Hematopoietic multipotent progenitor cell treated with erythropoietin and hydrocortisone succinate and interleukin-3 and kit ligand, for 15 days (in vitro differentiated cells): ENCODE data around the gene HELLS.
"Not testable (repeated sequence)": the region's sequence is repeated elsewhere in the genome, so short reads cannot be mapped to it uniquely, and the experiment has no call there.

Experiments
- DNase-seq: peaks from one replicate; pipeline ENCODE4 v3.0.0-alpha.2; 2015; ENCODE audit warnings: low spot score

Gene HELLS

DNA sequence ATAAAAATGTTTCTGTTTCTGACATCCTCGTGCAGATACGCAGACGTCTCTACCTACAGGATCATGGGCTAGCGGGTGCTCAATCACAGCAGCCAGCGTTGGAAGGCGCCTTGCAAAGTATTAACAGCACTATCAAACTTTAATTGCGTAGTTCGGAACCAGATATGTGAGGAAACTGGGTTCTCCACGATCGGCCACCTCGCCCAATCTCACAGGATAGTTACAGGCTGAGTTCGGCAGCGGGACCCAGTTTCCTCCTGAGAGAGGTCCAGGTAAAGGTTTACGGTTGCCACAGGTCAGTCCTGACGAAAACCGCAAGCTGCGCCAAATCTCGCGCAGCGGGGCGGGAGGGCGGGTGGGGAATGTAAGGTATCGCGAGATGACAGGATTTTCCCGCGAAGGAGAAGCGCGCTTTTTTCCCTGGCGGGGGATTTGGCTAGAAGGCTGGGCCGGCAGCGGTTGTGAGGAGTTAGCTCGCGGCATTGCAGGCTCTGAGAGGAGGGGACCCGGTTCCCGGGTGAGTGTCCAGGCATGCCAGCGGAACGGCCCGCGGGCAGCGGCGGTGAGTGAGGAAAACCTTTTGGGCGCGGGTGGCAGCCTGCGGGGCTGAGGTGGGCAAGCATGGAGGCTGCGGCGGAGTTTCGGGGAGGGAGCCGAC is at the start of gene HELLS:
Gene HELLS, plus strand, starts transcription at position 398 of the 658 bp plus-strand sequence. Its CDS starts 134 bp downstream, at position 532.
- DNase-seq, result peak; percentile 77

DNA sequence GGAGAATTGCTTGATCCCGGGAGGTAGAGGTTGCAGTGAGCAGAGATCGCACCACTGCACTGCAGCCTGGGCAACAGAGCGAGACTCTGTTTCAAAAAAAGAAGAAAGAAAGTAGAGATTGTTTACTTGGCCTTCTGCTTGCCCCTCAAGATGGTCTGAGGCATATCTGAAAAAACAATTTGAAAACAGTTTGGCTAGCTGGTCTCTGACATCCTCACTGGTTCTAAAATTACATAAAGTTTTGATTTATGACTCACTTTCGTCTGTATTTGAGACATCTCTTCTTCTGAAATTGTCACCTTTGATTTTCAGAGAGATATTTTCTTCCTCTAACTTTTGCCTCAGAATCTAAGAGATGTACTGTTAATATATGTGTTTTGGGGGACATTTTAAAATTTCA is 49.6 kb upstream of the HELLS start:
- DNase-seq, result no peak

DNA sequence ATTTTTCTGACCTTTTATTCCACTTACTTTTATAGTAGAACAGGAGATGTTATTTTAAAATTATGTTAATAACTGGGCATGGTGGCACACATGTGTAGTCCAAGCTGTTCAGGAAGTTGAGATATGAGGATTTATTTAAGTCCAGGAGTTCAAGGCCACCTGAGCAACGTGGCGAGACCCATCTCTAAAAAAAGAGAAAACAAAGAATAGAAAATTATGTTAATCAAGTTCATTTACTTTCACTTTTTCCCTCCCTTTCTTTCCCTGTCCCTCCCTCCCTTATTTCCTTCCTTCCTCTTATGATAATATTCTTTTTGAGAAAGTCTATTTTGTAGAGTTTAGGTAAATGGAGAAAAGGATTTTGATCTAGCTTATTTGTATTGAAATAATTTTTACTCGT is 48.9 kb upstream of the HELLS start:
- DNase-seq, result no peak

DNA sequence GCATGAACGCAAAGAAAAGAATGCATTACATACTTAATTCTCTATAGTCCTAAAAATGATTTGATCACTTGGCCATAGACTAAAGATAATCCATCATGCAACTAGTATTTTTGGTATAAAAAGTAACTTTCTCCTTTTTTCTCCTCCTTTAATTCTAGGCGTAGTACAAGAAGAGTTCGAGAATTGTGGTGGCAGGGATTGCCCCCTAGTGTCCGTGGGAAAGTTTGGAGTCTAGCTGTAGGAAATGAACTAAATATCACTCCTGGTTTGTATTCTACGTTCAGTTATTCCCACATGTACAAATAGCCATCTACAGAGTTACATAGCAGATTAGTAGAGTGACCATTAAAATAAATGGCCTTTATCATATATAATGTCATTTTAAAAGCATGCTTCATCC is 45.5 kb upstream of the HELLS start:
- no peak for DNase-seq

DNA sequence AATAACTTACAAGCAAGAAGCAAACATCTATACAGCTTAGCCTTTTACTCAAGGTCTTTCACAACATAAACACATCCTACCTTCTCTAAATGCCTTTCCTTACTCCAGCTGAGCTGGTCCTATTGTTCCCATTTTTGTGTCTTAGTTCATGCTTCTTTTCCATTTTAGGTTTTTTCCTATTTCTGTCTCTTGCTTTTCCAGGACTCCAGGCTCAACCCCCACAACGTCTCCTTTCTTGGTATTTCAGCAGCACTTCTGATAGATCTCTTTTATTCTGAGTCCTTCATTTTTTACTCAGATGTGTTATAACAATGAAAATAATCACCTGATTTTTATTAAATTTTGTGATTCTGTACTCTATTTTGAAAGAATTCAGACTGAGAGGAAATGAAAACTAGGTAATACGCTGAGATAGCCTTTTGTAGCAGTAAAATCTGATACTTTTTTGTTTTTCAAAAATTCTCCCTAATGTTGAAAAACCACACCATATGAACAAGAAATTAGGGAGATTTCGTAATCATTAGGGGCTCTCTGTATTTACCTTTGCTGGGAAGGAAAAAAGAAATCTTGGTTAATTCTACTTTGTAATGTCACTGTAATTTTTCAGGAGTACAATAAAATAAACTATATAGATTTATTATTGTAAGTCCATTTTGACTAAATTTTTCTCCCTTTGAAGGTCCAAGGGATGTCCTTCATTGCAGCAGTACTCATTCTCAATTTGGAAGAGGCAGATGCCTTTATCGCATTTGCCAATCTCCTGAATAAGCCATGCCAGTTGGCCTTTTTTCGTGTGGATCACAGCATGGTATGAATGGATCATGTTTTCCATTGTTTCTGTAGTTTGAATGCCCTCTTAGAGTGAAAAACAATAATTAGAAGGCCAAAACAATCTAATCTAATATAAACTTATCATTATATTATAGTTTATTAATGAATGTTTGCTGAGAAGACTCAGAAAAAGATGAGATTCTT is 24.0 kb upstream of the HELLS start:
- no peak for DNase-seq

DNA sequence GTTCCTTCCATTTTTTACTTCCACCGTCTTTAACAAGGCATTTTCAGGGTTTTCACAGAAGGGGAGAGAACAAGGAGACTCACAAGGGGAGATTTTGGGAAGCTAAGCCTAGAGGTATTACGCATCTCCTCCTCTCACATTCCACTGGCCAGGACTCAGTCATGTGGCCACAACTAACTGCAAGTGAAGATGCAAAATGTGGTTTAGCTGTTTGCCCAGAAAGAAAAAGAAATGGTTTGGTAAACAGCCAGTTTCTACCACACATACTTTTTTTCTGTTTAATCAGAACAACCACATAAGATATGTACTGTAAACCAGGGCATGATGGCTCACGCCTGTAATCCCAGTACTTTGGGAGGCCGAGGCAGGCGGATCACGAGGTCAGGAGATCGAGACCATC is 21.4 kb upstream of the HELLS start:
- DNase-seq, result no peak

DNA sequence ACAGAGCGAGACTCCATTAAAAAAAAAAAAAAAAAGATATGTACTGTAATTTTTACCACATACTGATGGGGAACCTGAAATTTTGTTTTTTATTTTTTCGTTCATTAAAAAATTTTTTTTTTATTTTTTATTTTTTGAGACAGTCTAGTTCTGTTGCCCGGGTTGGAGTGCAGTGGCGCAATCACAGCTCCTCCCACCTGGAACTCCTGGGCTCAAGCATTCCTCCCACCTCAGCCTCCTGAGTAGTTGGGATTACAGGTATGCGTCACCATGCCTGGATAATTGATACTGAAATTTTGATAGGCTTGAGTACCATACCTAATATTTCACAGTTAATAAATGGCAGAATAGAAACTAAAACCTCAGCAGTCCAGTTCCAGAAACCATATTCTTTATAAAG is 20.9 kb upstream of the HELLS start:
- DNase-seq, result no peak

DNA sequence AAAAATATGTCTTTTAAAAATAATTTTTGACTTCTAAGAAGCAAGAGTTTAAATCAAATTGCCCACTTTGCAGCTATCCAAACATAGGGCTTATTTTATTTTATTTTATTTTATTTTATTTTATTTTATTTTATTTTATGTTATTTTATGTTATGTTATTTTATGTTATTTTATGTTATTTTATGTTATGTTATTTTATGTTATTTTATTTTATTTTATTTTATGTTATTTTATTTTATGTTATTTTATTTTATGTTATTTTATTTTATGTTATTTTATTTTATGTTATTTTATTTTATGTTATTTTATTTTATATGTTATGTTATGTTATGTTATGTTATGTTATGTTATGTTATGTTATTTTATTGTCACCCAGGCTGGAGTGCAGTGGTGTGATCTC is 14.0 kb upstream of the HELLS start:
- DNase-seq, result not testable (repeated sequence)

DNA sequence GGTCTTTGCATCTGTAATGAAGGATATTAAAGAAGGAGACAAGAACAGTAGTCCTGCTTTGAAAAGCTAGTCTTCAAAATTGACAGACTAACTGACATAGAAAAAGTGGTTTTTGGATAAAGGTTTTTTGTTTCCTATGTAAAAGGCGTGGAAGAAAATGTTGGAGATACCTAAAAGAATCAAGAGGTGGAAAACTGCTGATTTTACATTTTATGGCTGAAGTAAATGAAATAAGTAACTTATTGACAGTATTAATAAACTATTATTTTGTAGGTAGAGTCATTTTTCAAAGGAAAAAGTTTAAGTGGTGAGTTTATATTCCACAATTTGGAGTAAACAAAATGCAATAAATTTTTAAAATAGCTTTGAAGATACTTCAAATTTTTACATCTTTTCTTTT is 12.6 kb upstream of the HELLS start:
- no peak for DNase-seq

DNA sequence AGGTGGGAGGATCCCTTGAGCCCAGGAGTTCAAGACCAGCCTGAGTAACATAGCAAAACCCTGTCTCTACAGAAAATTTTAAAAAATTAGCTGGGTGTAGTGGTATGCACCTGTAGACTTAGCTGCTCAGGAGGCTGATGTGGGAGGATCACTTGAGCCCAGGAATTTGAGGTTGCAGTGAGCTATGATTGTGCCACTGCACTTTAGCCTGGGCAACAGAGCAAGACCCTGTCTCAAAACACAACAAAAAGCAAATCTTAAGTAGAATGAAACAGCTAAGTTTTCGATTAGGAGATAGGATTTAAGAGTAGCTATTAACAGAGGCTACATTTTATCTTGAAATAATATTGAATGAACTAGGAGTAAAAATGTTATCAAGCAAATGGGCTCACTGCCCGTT is 3.3 kb upstream of the HELLS start:
- DNase-seq, result not testable (repeated sequence)

DNA sequence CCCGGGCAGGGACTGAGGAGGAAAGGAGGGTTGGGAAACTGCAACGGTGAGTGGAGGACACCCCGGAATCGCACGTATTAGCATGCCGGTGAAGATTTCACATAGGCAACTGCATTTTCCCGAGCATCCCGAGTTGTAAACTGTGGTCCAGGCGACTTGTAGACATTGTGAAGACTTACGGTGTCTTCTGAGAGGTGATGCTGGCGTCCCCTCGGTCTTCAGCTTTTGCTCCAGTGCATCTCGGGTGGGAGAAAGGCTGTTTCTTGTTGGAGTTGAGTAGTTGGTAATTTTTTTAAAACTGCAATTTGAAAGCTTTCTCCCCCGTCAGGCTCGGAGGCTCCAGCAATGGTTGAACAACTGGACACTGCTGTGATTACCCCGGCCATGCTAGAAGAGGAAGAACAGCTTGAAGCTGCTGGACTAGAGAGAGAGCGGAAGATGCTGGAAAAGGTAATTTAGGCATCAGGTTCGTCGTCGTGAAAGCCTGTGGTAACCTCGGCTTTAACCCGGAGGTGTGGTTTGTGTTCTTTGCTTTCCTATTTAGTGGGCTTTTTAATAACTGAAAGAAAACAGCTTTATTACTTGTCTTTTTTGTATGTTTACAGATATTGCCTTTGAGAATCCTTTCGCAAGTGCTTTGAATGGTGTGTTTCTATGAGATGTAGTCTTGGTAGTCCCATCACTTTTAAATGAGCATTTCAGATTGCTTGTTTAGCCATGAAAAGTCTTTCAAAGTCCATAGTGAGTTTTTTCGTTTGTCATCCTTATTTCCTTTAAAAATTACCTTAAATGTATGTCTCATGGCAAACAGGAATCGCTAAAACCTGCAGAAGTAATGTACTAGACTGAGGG is 687 bp downstream of the HELLS start:
- no peak for DNase-seq

DNA sequence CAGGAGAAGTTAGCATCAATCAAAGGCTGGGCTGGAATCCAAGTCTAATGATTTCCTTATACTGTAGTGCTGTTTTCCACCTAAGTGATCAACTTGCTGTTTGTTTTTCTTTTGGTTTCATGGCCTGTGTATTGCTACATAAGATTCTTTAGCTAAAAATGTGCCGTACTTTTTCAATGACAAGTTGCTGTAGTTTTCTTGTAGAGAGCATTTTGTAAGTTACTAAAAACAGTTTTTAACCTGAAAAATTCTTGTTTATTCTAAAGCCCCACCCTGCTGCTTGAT is 1.3 kb downstream of the HELLS start:
- peak; percentile 13 for DNase-seq

DNA sequence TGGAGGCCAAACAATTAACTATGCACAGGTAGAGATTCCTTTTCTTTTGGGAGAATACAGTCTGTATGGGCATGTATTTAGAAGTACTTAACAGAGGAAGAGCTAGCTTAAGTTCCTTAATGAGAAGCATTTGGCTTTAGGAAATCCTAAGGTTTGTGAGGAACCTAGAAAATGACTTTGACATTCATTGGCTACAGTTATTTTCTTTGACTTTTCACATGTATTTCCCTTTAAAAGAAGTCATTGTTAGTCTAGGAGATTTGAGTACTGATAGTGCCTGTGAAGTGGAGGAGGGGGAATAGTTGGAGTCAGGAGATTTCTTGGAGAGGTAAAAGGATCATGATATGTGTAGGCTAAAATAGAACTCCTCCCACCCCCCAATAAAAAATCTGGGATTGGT is 3.6 kb downstream of the HELLS start:
- DNase-seq, result no peak

DNA sequence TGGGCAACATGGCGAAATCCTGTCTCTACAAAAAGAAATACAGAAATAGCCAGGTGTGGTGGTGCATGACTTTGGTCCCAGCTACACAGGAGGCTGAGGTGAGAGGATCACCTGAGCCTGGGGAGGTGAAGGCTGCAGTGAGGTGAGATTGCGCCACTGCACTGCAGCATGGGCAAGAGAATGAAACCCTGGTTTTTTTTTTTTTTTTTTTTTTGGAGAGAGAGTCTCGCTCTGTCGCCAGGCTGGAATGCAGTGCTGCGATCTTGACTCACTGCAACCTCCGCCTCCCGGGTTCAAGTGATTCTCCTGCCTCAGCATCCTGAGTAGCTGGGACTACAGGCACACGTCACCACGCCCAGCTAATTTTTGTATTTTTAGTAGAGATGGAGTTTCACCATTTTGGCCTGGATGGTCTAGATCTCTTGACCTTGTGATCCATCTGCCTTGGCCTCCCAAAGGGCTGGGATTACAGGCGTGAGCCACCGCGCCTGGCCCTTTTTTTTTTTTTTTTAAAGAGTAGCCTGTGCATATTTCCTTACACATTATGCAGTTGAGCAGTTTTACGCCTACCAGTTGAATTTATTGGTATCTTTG is 22.2 kb downstream of the HELLS start:
- not testable (repeated sequence) for DNase-seq

DNA sequence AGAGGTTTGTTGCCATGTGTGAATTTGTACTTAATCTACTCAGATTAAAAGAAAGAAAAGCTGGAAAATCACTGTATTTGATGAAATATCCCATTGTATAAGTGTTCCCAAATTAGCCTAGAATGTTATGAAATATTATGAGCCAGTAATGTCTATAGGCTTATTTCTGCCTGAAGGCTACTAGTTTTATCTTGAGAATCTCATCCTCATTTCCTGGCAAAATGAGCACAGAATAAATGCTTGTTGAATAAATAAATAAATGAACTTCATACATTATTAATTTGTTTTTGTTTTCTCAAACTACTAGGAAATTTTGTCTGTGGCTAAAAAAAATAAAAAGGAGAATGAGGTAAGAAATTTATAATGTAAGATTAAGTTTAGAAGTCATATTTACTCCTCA is 25.5 kb downstream of the HELLS start:
- DNase-seq, result no peak

DNA sequence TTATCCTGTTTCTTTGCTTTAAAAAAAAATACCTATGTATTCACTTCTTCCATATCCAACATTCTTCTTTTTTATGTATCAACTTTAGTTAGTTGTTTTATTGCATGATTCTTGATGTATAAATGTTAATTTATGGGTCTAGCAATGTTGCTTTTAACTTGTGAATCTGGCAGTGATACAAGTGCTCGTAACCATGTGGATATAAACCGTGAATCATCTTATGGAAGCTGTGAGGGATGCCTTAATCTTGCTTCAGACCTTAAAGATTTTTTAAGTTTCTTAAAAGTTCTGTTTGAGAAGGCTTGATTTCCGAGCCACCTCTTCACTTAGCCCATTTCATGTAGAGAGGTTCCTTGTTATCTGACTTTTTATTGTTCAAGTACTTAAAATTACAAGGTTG is 25.9 kb downstream of the HELLS start:
- no peak for DNase-seq

DNA sequence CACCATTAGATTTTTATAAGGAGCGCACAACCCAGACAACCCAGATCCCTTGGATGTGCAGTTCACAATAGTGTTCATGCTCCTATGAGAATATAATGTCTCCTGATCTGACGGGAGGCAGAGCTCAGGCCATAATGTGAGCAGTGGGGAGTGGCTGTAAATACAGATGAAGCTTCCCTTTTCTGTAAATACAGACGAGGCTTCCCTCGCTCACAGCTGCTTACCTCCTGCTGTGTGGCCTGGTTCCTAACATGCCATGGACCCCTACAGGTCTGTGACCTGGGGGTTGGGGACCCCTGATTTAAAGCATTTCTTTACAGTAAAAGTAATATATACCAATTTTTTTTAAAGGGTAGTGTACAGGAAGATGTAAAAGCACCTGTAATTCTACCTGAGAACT is 33.2 kb downstream of the HELLS start:
- no peak for DNase-seq

DNA sequence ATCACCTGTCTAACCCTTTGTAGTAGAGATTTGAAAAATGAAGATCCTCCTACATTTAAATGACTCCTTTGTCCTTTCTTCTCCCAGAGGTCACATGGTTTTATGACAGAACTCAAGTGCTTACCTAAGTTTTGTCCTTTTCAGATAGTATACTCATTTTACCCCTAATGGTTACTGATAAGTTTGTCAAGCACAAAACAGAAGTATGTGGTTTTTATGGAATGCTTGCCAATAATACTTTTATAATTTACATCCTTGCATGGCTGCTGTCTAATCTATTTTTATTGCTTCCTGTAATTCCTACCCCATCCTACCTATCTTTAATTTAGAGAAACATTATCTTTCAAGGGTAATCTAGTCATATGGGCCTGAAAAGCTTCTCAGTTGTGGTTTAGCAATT is 37.5 kb downstream of the HELLS start:
- no peak for DNase-seq

DNA sequence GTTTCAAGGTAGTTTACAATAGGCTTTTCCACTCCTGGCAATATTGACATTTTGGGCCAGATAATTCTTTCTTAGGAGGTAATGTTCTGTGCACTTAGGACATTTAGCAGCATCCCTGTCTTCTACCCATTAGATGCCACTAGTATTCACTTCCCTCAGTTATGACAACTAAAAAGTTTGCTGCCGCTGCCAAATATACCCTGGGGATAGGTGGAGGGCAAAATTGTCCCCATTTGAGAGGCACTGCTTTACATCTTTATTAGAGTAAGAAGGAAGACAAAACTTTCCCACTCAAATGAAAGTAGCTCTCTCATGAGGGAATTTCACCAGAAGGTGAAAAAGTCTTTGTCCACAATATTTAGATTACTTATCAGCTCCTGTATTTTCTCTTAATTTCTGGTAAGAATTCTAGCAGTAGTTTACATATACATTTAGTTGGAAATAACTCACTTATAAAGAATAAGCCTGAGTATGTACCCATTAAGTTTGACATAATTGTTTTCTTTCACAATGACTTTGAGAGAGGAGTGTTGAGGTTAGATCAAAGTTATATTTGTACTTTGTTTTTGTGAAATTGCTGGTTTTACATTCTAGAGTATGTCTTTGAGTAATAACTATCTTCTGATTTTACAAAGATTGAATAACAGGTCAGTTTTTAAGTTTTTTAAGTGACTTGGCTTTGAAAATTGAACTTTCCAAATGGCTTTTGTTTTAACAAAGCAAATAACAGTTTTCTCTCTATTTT is 46.0 kb downstream of the HELLS start:
- DNase-seq, result no peak

DNA sequence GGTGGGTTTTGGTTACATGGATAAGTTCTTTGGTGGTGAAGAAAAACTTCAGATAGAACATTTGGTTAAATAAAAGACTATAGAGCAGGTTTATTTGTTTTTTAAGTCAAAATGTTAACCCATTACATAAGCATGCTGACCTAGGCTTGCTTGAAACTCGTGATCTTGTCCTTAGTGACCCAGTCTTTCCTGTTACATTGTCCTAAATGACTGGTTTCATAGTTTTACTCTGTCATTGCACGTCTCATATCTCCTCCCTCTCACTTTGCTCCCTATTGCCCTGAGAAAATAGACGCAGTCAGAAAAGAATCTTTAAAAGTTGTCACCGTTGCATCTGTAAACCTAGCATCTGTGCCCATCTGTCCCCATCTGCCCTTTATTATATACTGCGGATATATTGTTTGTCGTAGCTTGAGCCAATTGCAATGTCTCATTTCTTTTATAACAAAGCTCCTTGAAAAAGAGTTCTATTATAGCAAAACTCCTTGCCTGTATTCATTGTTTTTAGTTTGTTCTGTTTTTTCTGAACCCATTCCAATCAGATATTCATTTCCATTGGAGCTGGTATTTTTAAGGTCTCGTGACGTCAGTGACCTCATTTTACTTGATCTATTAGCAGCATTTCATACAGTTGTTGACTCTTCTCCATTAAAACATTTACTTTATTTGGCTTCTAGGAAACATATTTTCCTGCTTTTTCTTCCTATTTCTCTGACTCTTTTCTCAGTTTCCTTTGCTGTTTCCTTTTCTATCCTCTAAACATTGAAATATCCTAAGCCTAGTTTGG is 57.3 kb downstream of the HELLS start:
- DNase-seq, result no peak

DNA sequence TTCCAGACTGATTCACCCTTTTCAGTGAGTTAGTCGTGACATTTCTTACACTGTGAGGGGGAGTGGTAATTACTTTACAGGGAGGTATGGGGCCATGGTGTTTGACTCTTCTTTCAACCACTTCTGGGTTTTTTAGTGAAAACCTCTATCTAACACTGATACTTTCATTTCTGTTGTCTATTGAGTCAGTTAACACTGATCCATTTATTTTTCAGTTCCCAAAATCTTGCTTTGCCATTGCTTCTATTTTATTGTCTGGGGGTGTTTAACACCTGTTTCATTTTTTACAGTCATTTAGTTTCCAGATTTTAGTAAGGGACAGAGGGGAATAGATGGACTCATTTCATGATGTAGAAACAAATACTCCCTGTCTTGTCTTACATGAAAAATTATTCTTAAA is 61.5 kb downstream of the HELLS start:
- no peak for DNase-seq
